KBM-7 (cell line): ENCODE data around the gene FMO4.
"Not testable (repeated sequence)": the region's sequence is repeated elsewhere in the genome, so short reads cannot be mapped to it uniquely, and the experiment has no call there.

ENCODE experiments used
- DNase-seq: peaks from one replicate; pipeline ENCODE4 v3.0.0-alpha.2; 2015
- in situ Hi-C: fragments of 300-500 bp; cut with MboI; formaldehyde crosslinking; loops from 2 replicates; pipeline ENCODE4 v1.14.3; 2020; ENCODE audit warnings: low sequenced_read_pairs, low pct_unique_long_range_greater_than_20kb, mixed read lengths

The FMO4 gene, protein sequence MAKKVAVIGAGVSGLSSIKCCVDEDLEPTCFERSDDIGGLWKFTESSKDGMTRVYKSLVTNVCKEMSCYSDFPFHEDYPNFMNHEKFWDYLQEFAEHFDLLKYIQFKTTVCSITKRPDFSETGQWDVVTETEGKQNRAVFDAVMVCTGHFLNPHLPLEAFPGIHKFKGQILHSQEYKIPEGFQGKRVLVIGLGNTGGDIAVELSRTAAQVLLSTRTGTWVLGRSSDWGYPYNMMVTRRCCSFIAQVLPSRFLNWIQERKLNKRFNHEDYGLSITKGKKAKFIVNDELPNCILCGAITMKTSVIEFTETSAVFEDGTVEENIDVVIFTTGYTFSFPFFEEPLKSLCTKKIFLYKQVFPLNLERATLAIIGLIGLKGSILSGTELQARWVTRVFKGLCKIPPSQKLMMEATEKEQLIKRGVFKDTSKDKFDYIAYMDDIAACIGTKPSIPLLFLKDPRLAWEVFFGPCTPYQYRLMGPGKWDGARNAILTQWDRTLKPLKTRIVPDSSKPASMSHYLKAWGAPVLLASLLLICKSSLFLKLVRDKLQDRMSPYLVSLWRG

DNA sequence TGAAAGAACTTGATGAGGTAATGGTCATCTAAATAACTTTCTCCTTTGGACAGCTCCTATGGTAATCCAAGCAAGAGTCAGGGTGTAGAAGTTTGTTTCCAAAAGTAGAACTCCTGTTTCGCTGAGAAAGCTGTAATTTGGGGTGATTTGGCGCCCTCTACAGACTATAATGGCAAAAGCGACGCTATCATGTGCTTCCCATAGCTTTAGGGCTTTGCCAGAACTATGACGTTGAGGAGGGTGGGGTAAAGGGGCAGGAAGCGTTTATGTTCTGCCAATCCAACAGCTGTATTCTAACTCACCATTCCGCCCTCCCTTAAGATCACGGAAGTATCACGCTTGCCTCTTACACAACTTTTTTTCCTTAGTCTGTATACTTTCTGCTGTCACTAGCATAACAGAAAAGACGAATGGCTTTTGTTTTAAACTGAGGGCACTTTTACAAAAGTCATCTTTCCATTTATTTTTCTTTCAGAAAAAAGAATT, at the start of gene FMO4:
FMO4 (plus strand) TSS at position 349 of the 486 bp plus-strand sequence. CDS start 5,643 bp downstream, outside the sequence.
- in situ Hi-C loops = no loop called here

DNA sequence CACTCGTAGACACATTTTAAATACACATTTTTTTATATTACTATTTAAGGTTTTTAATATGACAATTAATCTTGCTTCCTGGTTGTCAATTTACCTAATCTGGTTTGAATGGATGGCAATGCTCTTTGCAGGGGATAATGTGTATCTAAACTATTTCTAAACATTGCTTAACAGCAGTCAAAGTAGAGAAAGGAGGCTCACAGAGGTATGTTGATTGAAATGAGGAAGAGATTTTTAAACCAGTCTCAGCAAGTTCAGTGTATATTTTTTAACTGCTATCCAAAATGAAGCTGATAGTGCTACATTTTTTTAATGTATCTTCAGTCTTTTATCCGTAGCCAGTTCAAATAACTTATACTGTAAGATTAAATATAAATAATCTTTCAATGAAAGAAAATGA, 48.3 kb upstream of the FMO4 start:
- DNase-seq = no peak
- in situ Hi-C loops = no loop called here

More for the DNA sequence above, at the start of gene FMO4:
- peak; percentile 98 for DNase-seq

DNA sequence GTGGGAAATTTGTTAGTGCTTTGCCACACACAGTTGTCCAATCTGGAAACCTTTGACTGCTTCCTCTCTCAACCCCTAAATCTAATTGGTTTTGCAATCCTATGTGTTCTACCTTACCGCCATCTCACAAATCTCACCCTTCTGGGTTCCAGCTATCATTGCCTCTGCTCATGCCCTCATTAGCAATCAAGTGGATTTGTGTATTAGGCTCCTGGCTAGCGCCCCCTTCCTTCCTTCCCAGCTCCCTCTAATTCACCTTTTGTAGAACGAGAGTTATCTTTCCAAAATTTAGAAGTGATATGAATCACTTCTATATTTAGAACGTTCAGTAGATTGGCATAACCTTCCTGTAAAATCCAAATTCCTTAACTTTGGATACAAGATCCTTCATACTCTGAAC, 47.1 kb upstream of the FMO4 start:
- in situ Hi-C loops = no loop called here
- DNase-seq = no peak

DNA sequence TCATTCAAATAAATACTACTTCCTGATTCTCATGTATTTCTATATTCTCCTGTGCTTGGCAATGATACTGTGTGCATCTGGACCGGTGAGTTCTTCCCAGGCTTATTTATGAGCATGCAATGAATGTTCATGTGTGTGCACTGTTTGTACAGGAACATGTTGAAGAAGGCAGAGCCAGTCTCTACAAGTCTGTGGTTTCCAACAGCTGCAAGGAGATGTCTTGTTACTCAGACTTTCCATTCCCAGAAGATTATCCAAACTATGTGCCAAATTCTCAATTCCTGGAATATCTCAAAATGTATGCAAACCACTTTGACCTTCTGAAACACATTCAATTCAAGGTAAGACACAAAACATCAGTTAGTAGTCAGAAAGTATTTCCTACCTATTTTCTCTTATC, 46.6 kb upstream of the FMO4 start:
- in situ Hi-C loops = no loop called here
- no peak for DNase-seq

DNA sequence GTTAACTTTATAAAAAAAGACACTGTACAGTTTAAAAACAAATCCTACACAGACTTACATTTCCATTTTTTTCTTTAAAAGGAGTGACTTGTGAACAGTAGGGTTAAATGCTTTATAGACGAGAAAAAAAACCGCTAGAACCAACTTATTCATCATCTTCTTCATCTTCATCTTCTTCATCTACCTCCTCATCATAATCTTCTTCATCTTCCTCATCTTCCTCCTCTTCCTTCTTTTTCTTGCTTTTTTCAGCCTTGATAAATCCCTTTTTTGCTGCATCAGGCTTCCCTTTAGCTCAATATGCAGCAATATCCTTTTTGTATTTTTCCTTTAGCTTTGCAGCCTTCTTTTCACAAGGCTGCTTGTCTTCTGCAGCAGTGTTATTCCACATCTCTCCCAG, 43.2 kb upstream of the FMO4 start:
- DNase-seq = no peak

DNA sequence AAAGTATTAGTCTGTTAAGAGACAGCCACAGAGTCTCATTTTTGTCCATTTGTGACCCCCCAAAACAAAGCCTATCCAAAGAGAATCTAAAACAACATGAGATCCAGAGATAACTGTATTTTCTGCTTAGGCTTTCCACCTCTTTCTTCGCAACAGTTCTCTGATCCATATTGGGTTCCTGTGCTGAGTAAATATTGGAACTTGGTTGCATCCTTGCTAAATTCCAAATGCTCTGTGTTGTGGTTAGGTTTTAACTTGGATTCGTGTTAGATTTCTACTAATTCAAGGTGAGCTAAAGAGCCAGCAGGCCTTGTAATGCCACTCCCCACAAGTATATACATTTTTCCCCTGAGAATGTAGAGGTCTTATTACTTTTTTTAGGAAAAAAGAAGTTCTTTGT, 36.4 kb upstream of the FMO4 start:
- in situ Hi-C loops = no loop called here
- no peak for DNase-seq

More for the DNA sequence above, 43.2 kb upstream of the FMO4 start:
- in situ Hi-C loops = no loop called here

DNA sequence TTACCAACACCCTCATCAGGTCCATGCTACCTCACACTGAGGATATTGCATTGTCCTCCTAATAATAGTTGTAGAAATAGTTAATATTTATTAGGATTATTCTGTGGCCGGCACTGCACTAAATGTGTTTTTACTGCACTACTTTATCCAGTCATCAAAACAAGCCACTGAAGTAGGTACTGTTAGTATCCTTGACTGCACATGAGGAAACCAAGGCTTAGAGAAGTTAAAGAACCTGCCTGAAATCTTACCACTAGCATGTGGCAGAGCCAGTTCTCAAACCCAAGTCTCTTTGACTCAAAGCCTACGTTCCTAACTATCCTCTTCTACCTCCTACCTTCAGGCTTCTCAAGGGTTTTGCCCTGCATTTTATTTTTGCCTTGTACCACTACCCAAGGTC, 34.7 kb upstream of the FMO4 start:
- in situ Hi-C loops = no loop called here
- no peak for DNase-seq

DNA sequence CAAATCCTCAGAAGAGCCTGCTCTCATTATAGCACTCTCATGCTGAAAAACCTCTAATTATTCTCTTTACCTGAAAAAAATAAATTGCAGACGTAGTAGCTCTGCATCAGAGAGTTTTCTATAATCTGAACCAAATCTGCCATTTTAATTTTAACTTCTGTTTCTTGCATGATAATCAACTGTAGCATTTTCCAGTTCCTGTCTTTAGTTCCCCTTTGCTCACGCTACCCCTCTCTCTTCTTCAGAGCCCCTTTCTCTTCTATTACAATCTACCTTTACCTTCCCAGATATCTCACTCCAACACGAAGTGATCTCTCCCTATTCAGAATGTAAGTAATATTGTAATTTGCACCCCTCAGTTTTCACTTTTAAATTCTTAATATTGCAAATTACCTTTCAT, 34.3 kb upstream of the FMO4 start:
- in situ Hi-C loops = no loop called here
- DNase-seq = peak; percentile 25

DNA sequence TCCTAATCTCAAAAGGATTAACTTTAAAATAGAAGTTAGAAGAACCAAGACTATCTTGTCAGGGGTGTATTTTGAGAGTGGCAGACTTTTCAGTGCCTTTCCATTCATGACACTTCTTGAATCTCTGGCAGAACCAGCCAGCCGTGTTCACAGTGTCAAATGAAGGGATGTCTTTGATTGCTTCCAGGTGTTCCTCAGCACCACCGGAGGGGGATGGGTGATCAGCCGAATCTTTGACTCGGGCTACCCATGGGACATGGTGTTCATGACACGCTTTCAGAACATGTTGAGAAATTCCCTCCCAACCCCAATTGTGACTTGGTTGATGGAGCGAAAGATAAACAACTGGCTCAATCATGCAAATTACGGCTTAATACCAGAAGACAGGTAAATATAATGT, 33.4 kb upstream of the FMO4 start:
- in situ Hi-C loops = no loop called here
- no peak for DNase-seq

DNA sequence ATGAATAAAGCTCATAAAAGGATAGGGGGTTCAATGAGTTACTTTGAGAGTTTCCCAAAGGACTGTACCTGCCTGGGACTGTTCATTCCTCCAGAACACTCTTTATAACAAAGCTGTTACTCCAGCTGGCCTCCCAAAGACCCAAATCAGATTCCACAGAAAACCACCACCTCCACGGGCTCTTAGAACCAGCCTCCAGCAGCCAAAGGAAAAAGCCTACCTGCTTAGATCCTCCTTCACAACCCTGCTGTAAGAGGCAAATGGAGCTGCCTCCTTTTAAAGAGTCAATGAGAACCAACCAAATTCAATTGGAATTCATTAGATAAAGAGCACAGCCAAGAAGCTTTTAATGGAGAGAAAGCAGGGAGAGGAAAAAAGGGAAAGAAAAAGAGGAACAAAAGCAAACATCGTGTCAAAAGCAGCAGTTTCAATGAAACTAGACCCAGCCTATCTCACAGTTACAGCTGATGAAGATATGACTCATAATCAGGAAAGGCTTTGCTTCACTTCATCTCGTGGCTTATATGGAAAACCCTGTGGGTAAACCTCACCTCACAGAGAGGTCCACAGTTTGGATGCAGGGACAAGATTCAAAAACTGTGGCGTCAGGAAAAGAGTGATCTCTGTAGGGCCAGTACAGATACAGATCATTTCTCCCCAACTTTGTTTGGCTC, 27.8 kb upstream of the FMO4 start:
- peak; percentile 71 for DNase-seq
- in situ Hi-C loops = no loop called here

DNA sequence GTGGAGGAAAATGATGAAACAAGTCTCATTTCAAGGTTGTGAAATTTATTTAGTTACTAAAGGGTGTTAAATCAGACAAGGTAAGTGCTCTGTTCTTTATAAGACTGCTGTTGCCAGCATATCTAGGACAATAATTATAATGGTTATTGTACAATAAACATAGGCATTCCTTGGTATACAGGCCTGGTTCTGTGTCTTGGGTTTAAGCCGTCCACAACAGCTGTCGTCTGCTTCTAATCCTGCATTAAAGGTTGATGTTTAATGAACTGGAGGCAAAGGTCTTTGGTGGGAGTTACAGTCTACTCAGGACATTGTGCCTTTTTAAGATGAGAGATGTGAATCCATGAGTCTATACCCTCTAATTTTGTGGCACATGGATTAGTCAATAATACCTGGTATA, 23.4 kb upstream of the FMO4 start:
- in situ Hi-C loops = no loop called here
- DNase-seq = no peak

DNA sequence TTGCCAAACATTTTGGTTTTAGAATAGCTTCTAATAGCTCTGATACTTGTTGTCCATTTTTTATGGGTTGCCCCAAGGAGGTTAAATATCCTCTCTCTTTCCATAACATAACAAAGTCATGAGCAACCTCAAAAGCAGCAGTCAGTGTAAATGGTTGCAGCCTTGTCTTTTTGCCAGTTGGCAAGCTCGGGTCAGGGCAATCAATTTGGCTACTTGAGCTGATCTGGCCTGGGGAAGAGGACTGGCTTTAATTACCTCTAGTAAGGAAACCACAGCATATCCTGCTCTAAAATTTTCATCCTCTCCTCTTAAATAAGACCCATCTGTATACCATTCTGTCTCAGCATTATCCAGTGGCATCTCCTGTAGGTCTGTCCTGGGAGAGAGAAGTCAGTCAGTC, 21.2 kb upstream of the FMO4 start:
- in situ Hi-C loops = no loop called here
- DNase-seq = no peak

DNA sequence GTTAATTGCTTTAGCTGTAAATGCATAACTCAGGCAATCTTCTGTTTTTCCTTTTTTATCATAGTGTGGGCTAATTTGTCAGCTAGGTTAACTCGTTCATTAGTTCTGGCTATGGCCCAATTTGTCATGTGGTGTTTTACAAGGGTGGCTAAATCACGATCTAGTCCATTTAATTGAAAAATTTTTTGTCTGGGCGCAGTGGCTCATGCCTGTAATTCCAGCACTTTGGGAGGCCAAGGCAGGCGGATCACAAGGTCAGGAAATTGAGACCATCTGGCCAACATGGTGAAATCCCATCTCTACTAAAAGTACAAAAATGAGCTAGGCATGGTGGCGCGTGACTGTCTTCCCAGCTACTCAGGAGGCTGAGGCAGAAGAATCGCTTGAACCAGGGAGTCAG, 18.6 kb upstream of the FMO4 start:
- in situ Hi-C loops, DNase-seq: not testable (repeated sequence)

DNA sequence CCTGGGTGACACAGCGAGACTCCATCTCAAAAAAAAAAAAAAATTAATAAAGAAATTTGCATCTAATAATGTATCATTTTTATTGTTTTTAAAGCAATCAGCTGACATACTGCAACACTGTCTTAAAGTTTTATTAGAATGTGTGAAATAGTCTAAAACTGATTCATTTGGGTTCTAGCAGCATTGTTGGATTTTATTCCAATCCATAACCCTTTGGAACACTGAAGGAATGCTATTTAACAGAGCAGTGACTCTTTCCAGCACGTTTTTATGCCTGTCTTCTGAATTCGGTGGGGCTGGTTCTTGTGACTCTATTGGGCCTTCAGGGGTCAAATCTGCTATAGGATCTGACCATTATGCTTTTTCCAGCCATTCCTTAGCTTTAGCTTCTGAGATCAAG, 18.2 kb upstream of the FMO4 start:
- in situ Hi-C loops = no loop called here

DNA sequence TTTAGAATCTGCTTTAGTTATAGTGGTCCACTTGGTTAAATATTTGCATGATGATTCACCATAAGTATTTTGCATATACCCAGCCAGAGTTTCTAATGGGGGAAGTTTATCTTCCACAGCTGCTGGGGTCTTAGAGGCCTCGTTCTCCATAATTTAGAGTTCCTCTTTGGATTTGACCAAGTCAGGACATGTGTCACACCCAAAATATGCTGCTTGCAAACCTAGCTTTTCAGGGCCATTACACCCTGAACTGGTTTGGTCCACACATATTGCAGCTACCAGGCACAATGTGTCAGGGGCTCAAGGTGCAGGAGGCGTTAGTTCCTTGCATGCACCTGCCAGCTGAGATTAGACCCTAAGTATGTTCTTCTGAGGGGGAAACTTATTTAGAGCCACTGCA, 17.1 kb upstream of the FMO4 start:
- in situ Hi-C loops = no loop called here
- no peak for DNase-seq

More for the DNA sequence above, 18.2 kb upstream of the FMO4 start:
- no peak for DNase-seq

DNA sequence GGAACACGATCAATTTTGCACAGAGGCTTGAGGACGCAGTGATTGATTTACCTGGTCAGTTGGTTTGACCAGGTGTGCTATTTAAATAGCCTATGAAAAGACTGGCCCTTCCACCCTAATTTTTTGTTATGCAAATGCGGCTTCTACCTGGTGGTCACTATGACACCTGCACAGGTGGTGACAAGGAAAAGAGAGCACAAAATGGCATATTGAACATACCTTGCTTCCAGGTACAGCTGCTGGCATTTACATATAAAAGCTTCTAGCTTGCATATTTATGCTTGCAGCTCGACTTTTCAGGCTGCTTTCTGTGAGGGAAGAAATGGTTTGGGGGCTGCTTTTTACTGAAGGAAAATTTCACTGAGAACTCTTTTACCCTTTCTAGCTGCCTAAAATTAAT, 15.3 kb upstream of the FMO4 start:
- in situ Hi-C loops = no loop called here
- no peak for DNase-seq

DNA sequence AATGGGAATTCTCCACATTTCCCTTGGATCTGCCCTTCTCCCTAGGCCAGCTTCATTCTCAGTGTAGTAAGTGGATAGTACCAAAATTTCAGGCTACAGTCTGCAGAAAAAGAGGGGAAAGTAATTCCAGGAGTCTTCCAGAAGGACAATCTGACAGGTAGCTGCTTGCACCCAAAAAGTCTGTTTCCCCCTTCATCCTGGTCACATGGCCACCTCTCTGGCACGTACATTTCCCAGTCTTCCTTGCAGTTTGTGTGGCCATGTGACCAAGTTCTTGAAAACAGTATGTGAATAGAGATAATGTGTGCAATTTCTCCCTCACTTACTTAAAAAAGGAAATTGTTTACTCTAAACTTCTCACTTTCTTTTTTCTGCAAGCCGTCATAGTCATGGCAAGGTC, 14.6 kb upstream of the FMO4 start:
- in situ Hi-C loops = no loop called here
- no peak for DNase-seq

DNA sequence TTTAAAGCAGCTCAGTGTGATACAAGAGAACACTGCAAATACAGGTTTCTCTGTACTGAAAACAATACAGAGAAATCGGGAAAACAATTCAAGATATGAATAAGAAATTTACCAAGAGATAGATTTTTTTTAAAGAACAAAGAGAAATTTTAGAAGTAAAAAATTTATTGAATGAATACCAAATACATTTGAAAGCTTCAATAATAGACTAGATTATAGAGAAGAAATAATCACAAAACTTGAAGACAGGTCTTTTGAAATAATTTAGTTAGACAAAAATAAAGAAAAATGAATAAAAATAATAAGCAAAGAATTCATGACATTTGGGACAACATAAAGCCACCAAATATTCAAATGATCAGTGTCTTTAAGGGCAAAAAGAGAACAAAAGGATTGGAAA, 13.6 kb upstream of the FMO4 start:
- in situ Hi-C loops = no loop called here

DNA sequence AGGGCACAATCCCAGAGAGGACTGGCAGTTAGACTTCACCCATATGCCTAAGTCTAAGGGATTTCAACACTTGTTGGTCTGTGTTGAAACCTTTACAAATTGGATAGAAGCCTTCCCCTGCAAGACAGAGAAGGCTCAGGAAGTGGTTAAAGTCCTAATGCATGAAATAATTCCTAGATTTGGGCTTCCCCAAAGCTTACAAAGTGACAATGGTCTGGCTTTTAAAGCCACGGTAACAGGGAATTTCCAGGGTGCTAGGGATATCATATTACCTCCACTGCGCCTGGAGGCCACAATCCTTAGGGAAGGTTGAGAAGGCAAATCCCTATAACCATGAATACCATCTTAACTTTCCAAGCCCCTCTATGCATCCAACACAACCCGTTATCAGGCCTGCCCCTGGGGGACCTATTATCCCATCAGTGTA, 3.3 kb upstream of the FMO4 start:
- DNase-seq = no peak
- in situ Hi-C loops = no loop called here

More for the DNA sequence above, 13.6 kb upstream of the FMO4 start:
- no peak for DNase-seq
